ENCODE measurements around the gene FBXW11. TPM values are rescaled to one million over a fixed set of nuclear protein-coding genes. Genes with fewer than 3 reads are reported as not detected.

The FBXW11 gene
- total RNA-seq, 2 experiments from 2014 or later: 47.2 to 47.4 TPM

DNA sequence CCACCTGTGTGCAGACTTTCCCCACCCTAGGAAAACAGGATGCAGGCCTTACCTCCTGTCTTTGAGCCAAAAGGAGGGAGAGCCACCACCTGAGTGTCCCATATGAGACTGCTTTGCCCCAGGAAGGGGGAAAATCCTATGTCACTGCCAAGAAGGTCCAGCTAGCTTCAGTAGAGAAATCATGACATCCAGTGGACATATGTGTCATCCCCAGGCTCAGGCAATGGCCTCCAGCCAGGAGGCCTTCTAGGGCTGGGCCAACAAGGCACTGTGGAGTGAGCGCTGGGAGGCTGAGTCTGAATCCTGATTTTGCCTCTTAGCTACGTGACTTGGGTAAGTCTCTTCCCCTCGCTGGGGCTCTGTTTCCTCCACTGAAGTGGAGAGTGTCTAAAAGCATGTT, 160.6 kb downstream of the FBXW11 start:
- no peaks in the 10 kb centered on the region for H3K36me3 Mint-ChIP-seq
- CTCF ChIA-PET: no interaction called here
- intact Hi-C loops (cut with micrococcal nuclease): no loop called here

DNA sequence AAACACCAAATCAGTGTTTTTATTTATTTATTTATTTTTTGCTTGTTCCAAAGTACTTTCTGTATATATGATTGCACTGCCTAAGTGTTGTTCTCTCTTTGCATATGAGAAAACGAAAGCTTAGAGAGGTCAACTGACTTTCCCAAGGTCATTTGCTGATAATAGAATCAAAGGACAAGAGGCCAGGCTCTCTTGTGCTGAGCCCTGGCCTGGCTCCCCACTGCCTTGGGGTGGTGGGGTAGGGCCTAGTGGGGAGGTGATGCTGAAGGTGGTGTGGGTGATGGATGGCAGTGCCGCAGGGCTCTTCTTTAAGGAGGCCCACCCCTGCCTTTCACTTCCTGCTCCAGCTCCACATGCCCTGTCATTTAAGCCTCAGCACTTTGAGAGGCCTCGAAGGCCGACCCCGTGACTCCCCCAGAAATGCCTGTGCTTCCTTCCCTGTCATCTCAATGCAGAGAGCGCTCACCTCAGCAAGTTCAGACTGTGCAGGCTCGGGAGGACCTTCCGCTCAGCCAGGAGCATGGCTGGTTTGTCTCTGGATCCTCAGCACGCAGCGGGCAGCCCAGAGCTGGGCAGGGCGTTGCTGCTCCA, 161.3 kb downstream of the FBXW11 start:
- no peaks in the 10 kb centered on the region for H3K36me3 Mint-ChIP-seq
- DNase-seq: no peak
- POLR2A ChIA-PET: no interaction called here
- CTCF ChIA-PET: no interaction called here
- H3K4me1 Mint-ChIP-seq (ENCODE audit: low read depth): no peaks in the 10 kb centered on the region
- H3K4me3 Mint-ChIP-seq: no peak overlapping the region
- intact Hi-C loops (cut with micrococcal nuclease): no loop called here
- no peaks in the 10 kb centered on the region for H3K9me3 Mint-ChIP-seq
- no peaks in the 10 kb centered on the region for H3K27me3 Mint-ChIP-seq
- no peak overlapping the region for H3K27ac Mint-ChIP-seq

More for the DNA sequence above, 160.6 kb downstream of the FBXW11 start:
- no peak for DNase-seq
- no peaks in the 10 kb centered on the region for H3K27me3 Mint-ChIP-seq
- no peaks in the 10 kb centered on the region for H3K9me3 Mint-ChIP-seq
- H3K4me3 Mint-ChIP-seq: no peak overlapping the region
- H3K27ac Mint-ChIP-seq: no peak overlapping the region
- POLR2A ChIA-PET: no interaction called here
- no peaks in the 10 kb centered on the region for H3K4me1 Mint-ChIP-seq (ENCODE audit: low read depth)

DNA sequence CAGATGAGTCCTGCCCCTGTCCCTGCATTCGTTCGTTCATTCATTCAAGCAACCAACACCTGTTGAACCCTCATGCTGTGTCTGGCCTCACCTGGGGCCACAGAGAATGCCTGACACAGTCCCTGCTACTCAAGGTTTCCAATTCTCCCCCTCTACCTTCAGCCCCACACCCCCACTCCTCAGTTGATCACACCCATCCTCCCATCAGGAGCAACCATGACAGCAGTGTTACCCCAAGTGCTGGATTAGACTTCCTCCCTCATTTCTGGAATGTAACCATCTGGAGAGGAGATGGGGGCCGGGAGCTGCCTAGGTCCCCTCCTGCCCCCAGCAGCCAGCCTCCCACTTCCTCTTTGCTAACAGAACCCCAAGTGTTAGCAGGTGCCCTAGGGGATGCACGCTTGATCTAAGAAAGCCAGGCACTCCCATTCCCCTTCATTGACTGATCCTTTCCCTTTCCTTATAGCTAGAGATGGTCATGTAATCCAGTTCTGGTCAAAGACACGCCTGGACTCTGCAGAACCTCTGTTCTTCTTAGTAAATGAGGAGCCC, 163.6 kb downstream of the FBXW11 start:
- no peak for DNase-seq
- no peaks in the 10 kb centered on the region for H3K36me3 Mint-ChIP-seq
- no peak overlapping the region for H3K4me3 Mint-ChIP-seq
- ChIA-PET CTCF (interaction anchor here (1.1 kb wide), 1 partner anchor 9 kb away, joined by 3 read pairs; no protein-coding TSS in a partner anchor), POLR2A (no interaction called here)
- no peak overlapping the region for H3K27ac Mint-ChIP-seq
- no peaks in the 10 kb centered on the region for H3K27me3 Mint-ChIP-seq
- intact Hi-C loops (cut with micrococcal nuclease): no loop called here
- no peaks in the 10 kb centered on the region for H3K4me1 Mint-ChIP-seq (ENCODE audit: low read depth)
- no peaks in the 10 kb centered on the region for H3K9me3 Mint-ChIP-seq

DNA sequence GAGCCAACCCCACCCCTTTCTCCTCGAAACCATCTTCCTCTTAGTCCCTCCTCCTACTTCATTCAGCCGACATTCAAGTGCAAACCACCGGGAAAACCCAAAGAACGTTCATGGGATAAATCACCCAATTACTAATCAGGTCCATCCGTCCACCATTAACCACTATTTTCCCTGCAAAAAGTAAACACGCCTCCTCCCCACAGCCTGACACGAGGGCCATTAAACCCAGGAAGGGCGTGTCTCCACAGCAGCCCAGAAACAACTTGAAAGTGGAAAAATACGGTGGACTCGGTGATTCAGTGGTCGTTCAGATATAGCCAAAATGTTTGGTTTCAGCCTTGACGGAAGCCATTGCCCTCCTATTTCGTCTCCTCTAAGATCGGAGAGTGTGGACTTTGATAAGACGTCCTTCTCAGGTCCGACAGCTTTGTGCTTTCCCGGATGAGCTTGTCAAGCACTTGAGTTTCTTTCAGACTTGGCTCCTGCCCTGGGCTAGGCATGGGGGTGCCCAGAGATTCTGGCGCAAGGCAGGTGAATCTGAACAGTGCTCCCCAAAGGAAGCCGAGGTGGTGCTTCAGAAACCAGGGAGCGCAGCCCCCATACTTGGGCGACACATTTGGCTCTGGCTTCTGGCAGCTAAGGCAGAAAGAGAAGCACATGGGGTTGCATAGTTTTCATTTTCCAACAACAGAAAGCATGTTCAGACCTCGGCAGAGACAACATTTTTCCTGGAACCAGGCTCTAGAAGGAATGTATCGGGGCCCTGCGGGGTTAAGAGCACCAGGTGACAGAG, 164.3 kb downstream of the FBXW11 start:
- H3K4me1 Mint-ChIP-seq (ENCODE audit: low read depth): no peaks in the 10 kb centered on the region
- CTCF ChIA-PET: interaction anchor here (1.1 kb wide), 1 partner anchor 8 kb away, joined by 3 read pairs; no protein-coding TSS in a partner anchor
- POLR2A ChIA-PET: no interaction called here
- H3K27ac Mint-ChIP-seq: no peak overlapping the region
- H3K9me3 Mint-ChIP-seq: no peaks in the 10 kb centered on the region
- no peak overlapping the region for H3K4me3 Mint-ChIP-seq
- H3K36me3 Mint-ChIP-seq: no peaks in the 10 kb centered on the region
- intact Hi-C loops (cut with micrococcal nuclease): no loop called here
- no peaks in the 10 kb centered on the region for H3K27me3 Mint-ChIP-seq
- DNase-seq: no peak

DNA sequence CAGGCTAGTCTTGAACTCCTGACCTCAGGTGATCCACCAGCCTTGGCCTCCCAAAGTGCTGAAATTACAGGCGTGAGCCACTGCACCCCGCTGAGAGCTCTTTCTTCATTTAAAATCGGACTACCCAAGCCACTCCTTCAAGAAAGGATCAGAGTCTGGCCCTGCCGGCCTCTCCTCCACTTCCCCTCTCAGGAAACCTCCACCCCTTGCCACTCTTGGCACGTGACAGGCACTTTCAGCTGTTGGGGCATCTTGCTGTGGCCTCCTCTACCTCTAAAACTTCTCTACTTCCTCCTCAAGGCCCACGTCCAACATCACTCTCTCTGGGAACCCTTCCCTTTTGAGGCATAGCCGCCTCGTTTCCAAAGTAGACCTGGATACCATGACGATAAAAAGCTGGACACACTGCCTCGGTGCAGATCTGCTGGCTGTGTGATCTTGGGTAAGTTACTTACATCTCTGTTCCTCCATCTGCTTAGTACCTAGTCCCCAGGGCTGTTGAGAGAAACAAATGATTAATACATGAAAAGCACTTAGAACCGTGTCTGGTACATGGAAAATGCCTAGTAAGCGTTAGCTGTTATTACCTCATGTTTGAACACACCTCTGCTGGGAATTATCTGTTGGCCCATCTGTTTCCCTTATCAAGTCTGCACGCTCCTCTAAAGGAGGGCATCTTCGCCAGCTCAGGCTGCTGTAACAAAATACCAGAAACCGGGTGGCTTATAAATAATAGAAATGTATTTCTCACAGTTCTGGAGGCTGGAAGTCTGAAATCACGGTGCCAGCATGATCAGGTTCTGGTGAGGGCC, 165.5 kb downstream of the FBXW11 start:
- intact Hi-C loops (cut with micrococcal nuclease): no loop called here
- DNase-seq: no peak
- POLR2A ChIA-PET: no interaction called here
- no peaks in the 10 kb centered on the region for H3K9me3 Mint-ChIP-seq
- no peaks in the 10 kb centered on the region for H3K36me3 Mint-ChIP-seq
- H3K27ac Mint-ChIP-seq: no peak overlapping the region
- CTCF ChIA-PET: interaction anchor here (0.7 kb wide), 1 partner anchor 71 kb away, joined by 4 read pairs; no protein-coding TSS in a partner anchor
- no peaks in the 10 kb centered on the region for H3K27me3 Mint-ChIP-seq
- no peak overlapping the region for H3K4me3 Mint-ChIP-seq
- H3K4me1 Mint-ChIP-seq (ENCODE audit: low read depth): no peaks in the 10 kb centered on the region

DNA sequence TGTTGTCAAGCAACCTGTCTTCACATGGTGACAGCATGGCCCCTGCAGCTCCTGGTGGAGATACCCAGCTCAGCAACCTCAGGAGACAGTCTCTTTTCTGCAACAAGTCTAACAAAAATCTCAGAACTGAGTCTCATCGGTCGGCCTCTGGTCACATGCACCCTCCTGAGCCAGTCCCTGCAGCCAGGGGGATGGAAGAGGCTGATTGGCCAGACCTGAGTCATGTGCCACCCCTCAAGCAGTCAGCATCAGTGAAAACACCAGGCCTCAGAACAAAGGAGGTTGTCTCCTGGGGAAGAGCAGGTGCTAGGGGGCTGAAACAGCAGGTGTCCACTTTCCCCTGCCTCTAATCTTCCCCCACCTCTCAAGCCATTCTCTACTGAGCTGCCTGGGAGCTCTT, 166.4 kb downstream of the FBXW11 start:
- no peak overlapping the region for H3K4me3 Mint-ChIP-seq
- H3K27ac Mint-ChIP-seq: no peak overlapping the region
- intact Hi-C loops (cut with micrococcal nuclease): no loop called here
- H3K9me3 Mint-ChIP-seq: no peaks in the 10 kb centered on the region
- H3K4me1 Mint-ChIP-seq (ENCODE audit: low read depth): no peaks in the 10 kb centered on the region
- ChIA-PET CTCF (interaction anchor here (0.7 kb wide), 1 partner anchor 72 kb away, joined by 4 read pairs; no protein-coding TSS in a partner anchor), POLR2A (no interaction called here)
- no peaks in the 10 kb centered on the region for H3K36me3 Mint-ChIP-seq
- no peak for DNase-seq
- no peaks in the 10 kb centered on the region for H3K27me3 Mint-ChIP-seq

DNA sequence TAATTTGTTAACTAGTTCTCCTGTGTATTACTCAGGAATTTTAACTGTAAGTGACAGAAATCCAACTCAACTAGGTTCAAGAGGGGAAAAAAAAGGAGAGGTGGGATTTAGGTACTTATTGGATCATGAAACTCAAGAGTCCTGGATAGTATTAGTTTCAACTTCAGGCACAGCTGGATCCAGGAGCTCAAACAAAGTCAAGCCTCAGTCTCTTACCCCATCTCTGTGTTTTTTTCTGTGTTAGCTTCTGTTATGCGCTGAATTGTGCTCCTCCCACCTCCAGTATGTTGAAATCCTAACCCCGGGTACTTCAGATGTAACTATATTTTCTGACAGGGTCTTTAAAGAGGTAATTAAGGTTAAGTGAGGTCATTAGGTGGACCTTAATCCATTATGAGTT, 167.3 kb downstream of the FBXW11 start:
- intact Hi-C loops (cut with micrococcal nuclease): no loop called here
- Mint-ChIP-seq H3K27ac (no peak overlapping the region), H3K27me3 (no peaks in the 10 kb centered on the region), H3K36me3 (peaks cover 2% of the 10 kb centered on the region), H3K9me3 (no peaks in the 10 kb centered on the region), H3K4me3 (no peak overlapping the region), H3K4me1 (ENCODE audit: low read depth) (no peaks in the 10 kb centered on the region)
- no peak for DNase-seq
- CTCF ChIA-PET: no interaction called here
- POLR2A ChIA-PET: no interaction called here

DNA sequence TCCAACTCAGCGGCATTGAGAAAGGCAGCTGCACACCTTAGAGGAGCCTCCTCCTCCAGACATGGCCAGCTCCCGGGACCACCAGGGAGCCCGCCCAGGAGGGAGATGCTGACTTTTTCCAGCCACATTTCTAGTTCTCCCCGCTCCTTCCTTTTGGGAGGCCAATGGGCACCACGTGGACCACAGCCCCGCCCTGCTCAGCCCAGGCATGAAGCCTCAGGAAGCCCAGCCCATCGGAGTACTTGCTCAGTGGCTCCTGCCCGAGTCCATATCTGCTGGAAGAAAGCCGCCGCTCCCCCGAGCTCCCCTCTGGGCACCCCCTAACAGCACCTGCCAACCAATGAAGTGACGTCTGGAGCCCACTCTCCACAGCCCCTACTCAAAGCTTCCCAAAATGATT, 168.4 kb downstream of the FBXW11 start:
- Mint-ChIP-seq H3K9me3 (peaks cover 4% of the 10 kb centered on the region), H3K36me3 (peaks cover 7% of the 10 kb centered on the region), H3K4me3 (no peak overlapping the region), H3K27ac (no peak overlapping the region), H3K27me3 (no peaks in the 10 kb centered on the region), H3K4me1 (ENCODE audit: low read depth) (no peaks in the 10 kb centered on the region)
- CTCF ChIA-PET: no interaction called here
- intact Hi-C loops (cut with micrococcal nuclease): no loop called here
- no peak for DNase-seq
- POLR2A ChIA-PET: no interaction called here

DNA sequence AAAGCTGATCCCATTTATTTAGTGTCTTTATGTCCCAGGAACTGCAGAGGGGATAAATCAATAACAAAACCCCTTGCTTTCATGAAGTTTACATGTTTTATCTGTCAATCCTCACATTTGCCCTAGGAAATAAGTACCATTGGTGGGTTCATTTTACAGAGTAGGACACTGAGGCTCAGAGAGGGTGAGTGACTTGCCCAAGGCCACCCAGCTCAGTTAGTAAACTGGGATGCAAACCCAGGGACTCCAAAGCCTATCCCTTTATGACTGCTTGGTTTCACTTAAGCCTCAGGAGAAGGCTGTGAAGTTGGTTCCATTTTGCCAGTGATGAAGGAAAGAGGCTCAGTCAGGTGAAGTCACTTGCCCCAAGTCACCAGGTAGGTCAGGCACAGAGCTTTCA, 168.9 kb downstream of the FBXW11 start:
- intact Hi-C loops (cut with micrococcal nuclease): no loop called here
- no peaks in the 10 kb centered on the region for H3K27me3 Mint-ChIP-seq
- DNase-seq: no peak
- peaks cover 11% of the 10 kb centered on the region for H3K36me3 Mint-ChIP-seq
- H3K4me3 Mint-ChIP-seq: no peak overlapping the region
- no peaks in the 10 kb centered on the region for H3K4me1 Mint-ChIP-seq (ENCODE audit: low read depth)
- CTCF ChIA-PET: no interaction called here
- peaks cover 9% of the 10 kb centered on the region for H3K9me3 Mint-ChIP-seq
- POLR2A ChIA-PET: no interaction called here
- no peak overlapping the region for H3K27ac Mint-ChIP-seq

DNA sequence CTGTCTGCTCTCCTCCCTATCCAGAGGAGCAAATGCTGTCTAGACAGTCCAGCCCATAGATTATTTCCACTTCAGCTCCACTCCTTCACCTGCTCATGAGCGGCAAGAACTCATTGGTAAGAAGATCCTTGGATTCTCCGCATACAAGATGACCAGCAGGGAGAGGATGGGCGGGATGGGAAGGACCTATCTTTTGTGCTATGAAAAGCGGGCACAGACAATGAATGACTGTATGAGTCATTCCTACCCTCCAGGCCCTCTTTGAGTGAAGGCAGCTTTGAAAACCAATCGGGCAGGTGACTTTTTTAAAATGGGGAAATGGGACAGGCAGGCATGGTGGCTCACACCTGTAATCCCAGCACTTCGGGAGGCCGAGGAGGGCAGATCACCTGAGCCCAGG, 171.4 kb downstream of the FBXW11 start:
- Mint-ChIP-seq H3K27me3 (no peaks in the 10 kb centered on the region), H3K9me3 (peaks cover 21% of the 10 kb centered on the region), H3K4me1 (ENCODE audit: low read depth) (no peaks in the 10 kb centered on the region), H3K27ac (no peak overlapping the region), H3K36me3 (peaks cover 11% of the 10 kb centered on the region), H3K4me3 (no peak overlapping the region)
- POLR2A ChIA-PET: no interaction called here
- intact Hi-C loops (cut with micrococcal nuclease): no loop called here
- no peak for DNase-seq
- CTCF ChIA-PET: no interaction called here

DNA sequence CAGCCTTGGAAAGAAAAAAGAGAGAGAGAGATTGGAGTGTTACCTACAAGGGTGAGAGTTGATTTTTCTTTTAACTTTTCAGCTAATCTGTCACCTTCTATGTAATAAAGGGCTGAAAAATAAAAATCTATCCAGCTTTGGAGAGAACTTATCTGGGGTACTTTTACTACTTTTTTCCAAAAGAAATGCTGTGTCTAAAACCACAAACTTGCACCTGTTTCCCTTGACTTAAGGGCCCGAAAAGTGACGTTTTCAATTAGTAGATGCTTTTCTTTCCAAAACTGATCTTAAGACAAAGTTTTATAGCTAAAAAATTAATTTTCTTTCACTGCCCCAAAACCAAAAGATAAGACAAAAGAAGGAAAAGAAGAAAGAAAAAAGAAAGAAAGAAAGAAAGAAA, 172.0 kb downstream of the FBXW11 start:
- Mint-ChIP-seq H3K9me3 (peaks cover 23% of the 10 kb centered on the region), H3K4me1 (ENCODE audit: low read depth) (no peaks in the 10 kb centered on the region), H3K36me3 (peaks cover 11% of the 10 kb centered on the region), H3K27ac (no peak overlapping the region), H3K27me3 (no peaks in the 10 kb centered on the region), H3K4me3 (no peak overlapping the region)
- DNase-seq: no peak
- ChIA-PET CTCF (interaction anchor here (0.7 to 1.0 kb wide), 2 partner anchors 9 to 350 kb away, joined by 3 read pairs; no protein-coding TSS in a partner anchor), POLR2A (no interaction called here)
- intact Hi-C loops (cut with micrococcal nuclease): no loop called here

DNA sequence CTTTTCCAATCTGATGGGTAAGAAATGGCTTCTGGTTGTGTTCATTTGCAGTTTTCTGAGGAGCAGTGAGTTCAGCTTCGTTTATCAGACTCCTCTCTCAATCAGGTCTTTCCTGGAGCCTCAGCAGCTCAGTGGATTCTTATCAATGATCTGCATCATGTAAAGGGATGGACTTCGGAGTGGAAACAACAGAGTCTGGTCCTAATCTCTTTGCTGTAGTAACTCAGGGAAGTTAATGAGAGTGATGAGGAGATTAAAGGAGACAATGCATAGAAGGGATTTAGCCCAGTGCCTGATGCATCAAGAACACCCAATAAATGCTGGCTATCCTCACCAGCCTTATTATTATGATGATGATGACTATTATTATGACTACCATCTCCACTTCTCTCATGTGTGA, 173.7 kb downstream of the FBXW11 start:
- Mint-ChIP-seq H3K27ac (no peak overlapping the region), H3K4me3 (no peak overlapping the region), H3K36me3 (peaks cover 11% of the 10 kb centered on the region), H3K4me1 (ENCODE audit: low read depth) (no peaks in the 10 kb centered on the region), H3K27me3 (no peaks in the 10 kb centered on the region), H3K9me3 (peaks cover 23% of the 10 kb centered on the region)
- ChIA-PET CTCF (no interaction called here), POLR2A (no interaction called here)
- DNase-seq: no peak
- intact Hi-C loops (cut with micrococcal nuclease): no loop called here
